Measurements from ENCODE around the gene PSMD1. TPM values are rescaled to one million over a fixed set of nuclear protein-coding genes. Genes with fewer than 3 reads are reported as not detected.

The PSMD1 gene
- total and polyA plus RNA-seq, 2 donors (not counting 3 experiments of a cell fraction or from before 2014, with no cell fraction given): 163 to 209 TPM

Small RNA genes within 50 kb of the gene (small RNA-seq; reads per million reads assigned to genes)
- not detected for gene RNU1-93P (ENCODE audit: insufficient read depth, insufficient read length, low read depth, low replicate concordance)

Other genes with a start within 250 kb of the PSMD1 start
- gene ITM2C, start 191.9 kb upstream of the PSMD1 start, total RNA-seq: 8.4 and 12.0 TPM in 2 replicates
- 12.1 and 14.0 TPM in 2 replicates for gene ITM2C, start 191.9 kb upstream of the PSMD1 start, polyA plus RNA-seq
- gene GPR55, start 131.6 kb upstream of the PSMD1 start, total RNA-seq: not detected in 2 replicates
- not detected in 2 replicates for gene GPR55, start 131.6 kb upstream of the PSMD1 start, polyA plus RNA-seq
- not detected in 2 replicates for gene SPATA3, start 60.7 kb upstream of the PSMD1 start, total RNA-seq
- not detected in 2 replicates for gene SPATA3, start 60.7 kb upstream of the PSMD1 start, polyA plus RNA-seq
- gene C2orf72, start 19.3 kb upstream of the PSMD1 start, total RNA-seq: 0.11 TPM in 1 of 2 replicates, not detected in the other
- 0.01 and 0.02 TPM in 2 replicates for gene C2orf72, start 19.3 kb upstream of the PSMD1 start, polyA plus RNA-seq
- gene HTR2B, start 68.2 kb downstream of the PSMD1 start, total RNA-seq: 0.55 and 0.93 TPM in 2 replicates
- gene HTR2B, start 68.2 kb downstream of the PSMD1 start, polyA plus RNA-seq: 0.84 and 0.88 TPM in 2 replicates
- gene ARMC9, start 141.8 kb downstream of the PSMD1 start, total RNA-seq: 19.3 and 24.2 TPM in 2 replicates
- gene ARMC9, start 141.8 kb downstream of the PSMD1 start, polyA plus RNA-seq: 13.7 and 16.4 TPM in 2 replicates